A549 (cell line): Measurements from ENCODE around the gene TNFAIP2.

Experiments used
- CBX8 ChIP-seq: fragments of 200-600 bp; sonication (generic); IDR thresholded peaks from 2 replicates; pipeline ENCODE4 v1.6.1; 2016
- CEBPB ChIP-seq, 2 experiments: fragments of >200 bp in 1 of 2; sonication (Bioruptor Twin) in 1 of 2; formaldehyde crosslinking in 1 of 2; IDR thresholded peaks; 2 replicates each; pipeline ENCODE4 v1.6.1; 2012 to 2016
- CHD2 ChIP-seq: fragments of 150-350 bp; IDR thresholded peaks from 2 replicates; pipeline ENCODE4 v1.6.1; 2014; ENCODE audit warnings: low read length; ENCODE audit not compliant: partially characterized antibody
- CTCF ChIP-seq: fragments of >200 bp; sonication (Bioruptor Twin); formaldehyde crosslinking; IDR thresholded peaks from 3 replicates; pipeline ENCODE4 v1.5.1; 2016
- POLR2A ChIP-seq: IDR thresholded peaks from 2 replicates; pipeline ENCODE4 v1.6.1; 2012; ENCODE audit warnings: mild to moderate bottlenecking, low read length

GRCh38 chr14:103155010-103155409, 31.7 kb downstream of the TNFAIP2 start:
- TF ChIP-seq CTCF = no peak
- no peak for TF ChIP-seq CHD2
- TF ChIP-seq CEBPB (IDR thresholded peaks at IDR 0.05) = no peak
- TF ChIP-seq CBX8 = no peak
- no peak for TF ChIP-seq POLR2A
